Cerebellar nuclear complex (tissue), 1 donor: ENCODE results near the gene AUTS2.
"Not testable (repeated sequence)": the region's sequence is repeated elsewhere in the genome, so short reads cannot be mapped to it uniquely, and the experiment has no call there.

Experiments
- DNase-seq, 2 experiments: peaks; one replicate each; lab custom pipeline; 2025; lab: John Stamatoyannopoulos, UW

The AUTS2 gene

DNA sequence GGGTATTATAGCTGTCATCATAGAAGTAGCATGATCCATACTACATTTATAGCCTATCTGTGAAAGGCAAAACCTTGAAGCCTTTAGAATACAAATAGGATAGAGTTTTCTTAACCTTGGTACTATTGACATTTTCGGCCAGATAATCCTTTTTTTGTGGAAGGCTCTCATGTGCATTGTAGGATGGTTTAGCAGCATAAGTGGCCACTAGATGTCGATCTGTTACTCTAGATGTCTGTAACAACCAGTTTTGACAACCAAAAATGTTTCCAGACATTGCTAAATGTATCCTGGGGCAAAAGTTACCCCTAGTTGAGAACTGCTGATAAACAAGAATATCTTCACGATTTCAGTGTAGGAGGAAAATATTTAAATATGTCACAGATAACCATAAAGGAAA is 1214.2 kb downstream of the AUTS2 start:
- DNase-seq, result no peak

DNA sequence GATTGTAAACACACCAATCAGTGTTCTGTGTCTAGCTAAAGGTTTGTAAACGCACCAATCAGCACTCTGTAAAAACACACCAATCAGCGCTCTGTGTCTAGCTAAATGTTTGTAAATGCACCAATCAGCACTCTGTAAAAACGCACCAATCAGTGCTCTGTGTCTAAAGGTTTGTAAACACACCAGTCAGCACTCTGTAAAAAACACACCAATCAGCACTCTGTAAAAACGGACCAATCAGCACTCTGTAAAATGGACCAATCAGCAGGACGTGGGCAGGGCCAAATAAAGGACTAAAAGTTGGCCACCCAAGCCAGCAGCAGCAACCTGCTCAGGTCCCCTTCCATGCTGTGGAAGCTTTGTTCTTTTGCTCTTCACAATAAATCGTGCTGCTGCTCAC is 1224.2 kb downstream of the AUTS2 start:
- not testable (repeated sequence) for DNase-seq

DNA sequence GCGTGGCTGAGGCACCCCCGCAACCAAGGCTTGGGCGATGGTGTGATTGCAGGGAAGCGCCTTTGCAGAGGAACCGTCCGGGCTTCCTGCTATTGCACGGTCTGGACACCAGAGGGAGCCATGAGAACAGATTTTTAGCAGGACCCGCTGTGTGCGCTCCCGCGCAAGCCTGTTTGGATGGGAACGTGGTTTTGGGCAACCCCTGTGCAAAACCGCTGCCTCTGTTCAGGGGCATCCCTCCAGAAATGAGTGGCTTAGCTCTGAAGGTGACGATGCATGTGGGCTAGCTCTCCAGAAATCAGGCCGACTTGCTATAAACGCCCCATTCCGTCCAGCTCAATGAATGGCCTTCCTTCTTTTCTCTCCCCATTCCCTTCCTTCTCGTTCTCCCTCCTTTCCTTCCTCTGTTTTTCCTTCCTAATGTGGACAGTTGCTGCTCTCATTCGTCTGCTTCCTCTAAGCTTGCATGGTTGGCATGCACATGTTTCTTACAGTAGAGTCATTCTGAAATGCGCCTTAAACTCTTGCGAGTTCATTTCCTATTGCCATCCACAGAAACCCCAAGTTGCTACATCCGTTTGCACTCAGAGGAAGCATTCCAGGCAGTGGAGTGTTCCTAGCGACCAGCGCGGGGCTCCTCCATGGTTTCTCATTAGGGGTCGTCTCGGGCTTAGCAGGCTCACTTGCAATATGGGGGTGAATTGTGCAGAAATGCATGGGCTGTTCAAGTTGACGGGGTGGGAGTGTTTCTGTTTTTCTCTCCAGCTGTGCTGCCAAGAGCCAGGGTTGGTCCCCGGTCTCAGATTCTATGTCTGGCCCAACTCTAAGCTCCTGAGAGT is 1231.2 kb downstream of the AUTS2 start:
- DNase-seq, result no peak

GRCh38 chr7:70830060-70830395 is 1231.8 kb downstream of the AUTS2 start:
- no peak for DNase-seq

DNA sequence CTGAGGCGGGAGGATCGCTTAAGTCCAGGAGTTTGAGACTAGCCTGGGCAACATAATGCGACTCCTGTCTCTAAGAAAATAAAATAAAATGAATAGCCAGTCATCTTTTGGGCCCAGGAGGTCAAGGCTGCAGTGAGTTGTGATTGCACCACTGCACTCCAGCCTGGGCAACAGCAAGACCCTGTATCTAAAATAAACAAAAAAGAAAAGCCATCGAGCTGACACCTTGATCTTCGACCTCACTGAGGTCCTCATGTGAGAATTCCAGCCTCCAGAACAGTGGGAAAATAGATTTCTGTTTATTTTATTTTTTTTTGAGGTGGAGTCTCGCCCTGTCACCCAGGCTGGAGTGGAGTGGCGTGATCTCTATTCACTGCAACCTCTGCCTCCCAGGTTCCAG is 1232.2 kb downstream of the AUTS2 start:
- no peak for DNase-seq

DNA sequence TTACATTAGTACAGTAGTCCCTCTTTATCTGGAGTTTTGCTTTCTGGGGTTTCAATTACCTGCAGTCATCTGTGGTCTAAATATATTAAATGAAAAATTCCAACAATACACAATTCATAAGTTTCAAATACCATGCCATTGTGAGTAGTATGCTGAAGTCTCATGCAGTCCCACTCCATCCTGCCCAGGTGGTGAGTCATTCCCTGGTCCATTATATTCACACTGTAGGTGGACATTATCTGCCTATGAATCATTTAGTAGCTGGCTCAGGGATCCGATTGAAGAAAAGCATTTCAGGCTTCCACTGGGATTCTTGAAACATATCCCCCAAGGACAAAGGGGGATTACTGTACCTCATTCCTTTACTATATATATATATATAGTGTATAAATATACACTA is 1235.5 kb downstream of the AUTS2 start:
- DNase-seq, result no peak

DNA sequence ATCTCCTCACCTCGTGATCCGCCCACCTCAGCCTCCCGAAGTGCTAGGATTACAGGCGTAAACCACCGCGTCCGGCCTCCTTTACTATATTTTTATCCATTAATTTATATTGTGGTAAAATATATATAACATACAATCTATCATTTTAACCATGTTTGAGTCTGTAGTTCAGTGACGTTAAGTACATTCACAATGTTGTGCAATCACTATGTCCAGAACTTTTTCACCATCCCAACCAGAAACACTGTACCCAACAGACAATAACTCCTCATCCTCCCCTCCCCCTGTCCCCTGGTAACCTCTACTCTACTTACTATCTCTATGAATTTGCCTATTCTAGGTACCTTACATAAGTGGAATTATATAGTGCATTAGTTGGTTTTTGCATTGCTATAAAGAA is 1236.1 kb downstream of the AUTS2 start:
- DNase-seq, result no peak

- DNase-seq, result no peak
These were observed 1237.4 kb downstream of the AUTS2 start for GRCh38 chr7:70835658-70836057.

- DNase-seq, result no peak
These were observed 1238.0 kb downstream of the AUTS2 start for GRCh38 chr7:70836279-70836678.

- DNase-seq, result no peak
These were observed 1238.7 kb downstream of the AUTS2 start for GRCh38 chr7:70836946-70837345.

- no peak for DNase-seq
These were observed 1239.3 kb downstream of the AUTS2 start for GRCh38 chr7:70837589-70837988.

- DNase-seq, result no peak
These were observed 1240.1 kb downstream of the AUTS2 start for GRCh38 chr7:70838292-70838907.
